GM19193 (cell line): ENCODE results near the gene CDKL5.

ENCODE experiments used
- POLR2A ChIP-seq: IDR thresholded peaks from 4 replicates; pipeline ENCODE4 v1.6.1; 2011; ENCODE audit not compliant: insufficient read depth, insufficient read length; ENCODE audit errors: extremely low read depth

CDKL5 gene

DNA sequence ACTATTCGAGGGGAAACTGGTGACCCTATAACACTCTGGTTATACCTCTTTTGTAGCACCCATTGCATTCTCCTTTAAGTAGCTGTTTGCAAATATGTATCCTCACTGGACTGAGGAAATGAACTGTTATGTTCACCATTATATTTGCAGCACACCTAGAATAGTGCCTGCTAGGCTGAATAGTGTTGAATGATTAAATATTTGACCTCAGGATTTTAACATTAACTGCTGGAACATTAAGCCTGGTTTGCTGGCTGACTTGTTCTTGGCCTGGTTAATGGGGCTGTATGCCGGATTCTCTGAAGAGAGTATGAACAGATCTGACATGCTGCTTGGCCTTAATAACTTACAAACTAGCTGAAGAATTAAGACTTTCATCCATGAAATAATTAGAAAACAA, 166.4 kb downstream of the CDKL5 start:
- no peak for TF ChIP-seq POLR2A

DNA sequence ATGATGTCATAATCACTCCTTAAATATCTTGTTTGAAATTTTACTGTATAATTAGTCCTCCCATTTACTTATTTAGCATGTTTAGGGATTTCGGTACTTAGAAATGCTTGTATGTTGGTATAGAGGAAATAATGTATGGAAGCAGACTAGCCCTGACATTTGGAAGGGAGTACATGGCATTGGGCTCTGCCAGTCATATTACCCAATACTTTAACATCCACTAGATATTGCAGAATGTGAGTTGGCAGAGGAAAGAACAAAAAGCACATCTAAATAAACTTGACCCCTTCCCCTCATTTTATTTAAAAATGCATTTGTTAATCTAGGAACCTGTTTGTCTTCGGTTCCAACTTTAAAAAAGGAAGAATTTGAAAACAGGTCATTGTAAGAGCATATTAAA, 168.7 kb downstream of the CDKL5 start:
- no peak for TF ChIP-seq POLR2A

- TF ChIP-seq POLR2A, result no peak
These were observed 170.7 kb downstream of the CDKL5 start for GRCh38 chrX:18596096-18596495.

- no peak for TF ChIP-seq POLR2A
These were observed 173.0 kb downstream of the CDKL5 start for GRCh38 chrX:18598413-18598812.

- no peak for TF ChIP-seq POLR2A
These were observed 182.6 kb downstream of the CDKL5 start for GRCh38 chrX:18607966-18608365.

GRCh38 chrX:18613930-18614639, 188.7 kb downstream of the CDKL5 start:
- no peak for TF ChIP-seq POLR2A

DNA sequence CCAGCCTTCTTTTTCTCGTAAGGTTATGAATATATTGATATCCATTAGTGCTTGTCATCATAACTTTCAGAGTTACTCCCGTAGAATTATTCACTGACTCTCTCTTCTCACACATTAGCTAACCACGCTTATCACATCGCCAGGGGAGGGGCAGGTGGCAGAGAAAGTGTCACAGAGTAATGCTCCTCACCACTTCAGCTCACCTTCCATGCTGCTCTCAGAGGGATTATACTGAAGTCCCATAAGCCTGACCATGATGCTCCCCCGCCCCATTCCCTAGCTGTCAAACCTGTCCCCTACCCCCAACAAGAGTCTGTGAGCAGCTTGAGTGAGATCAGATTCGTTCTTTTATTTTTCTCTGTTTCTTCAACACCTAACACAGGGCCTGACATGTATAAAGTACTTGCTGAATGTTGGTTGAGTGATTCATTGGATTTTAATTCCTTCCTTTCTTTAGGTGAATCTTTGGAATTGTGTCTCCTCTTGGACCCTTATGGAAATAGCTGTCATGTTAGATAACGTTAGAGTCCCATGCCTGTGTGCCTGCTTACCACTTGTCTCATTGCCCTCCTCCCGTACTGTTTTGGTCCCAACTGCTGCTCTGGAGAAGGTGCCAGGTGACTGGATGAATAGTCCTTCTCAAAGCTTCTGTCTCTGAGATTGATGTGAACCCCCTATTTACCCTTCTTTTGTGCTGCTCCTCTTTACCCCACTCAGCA, 191.4 kb downstream of the CDKL5 start:
- no peak for TF ChIP-seq POLR2A

DNA sequence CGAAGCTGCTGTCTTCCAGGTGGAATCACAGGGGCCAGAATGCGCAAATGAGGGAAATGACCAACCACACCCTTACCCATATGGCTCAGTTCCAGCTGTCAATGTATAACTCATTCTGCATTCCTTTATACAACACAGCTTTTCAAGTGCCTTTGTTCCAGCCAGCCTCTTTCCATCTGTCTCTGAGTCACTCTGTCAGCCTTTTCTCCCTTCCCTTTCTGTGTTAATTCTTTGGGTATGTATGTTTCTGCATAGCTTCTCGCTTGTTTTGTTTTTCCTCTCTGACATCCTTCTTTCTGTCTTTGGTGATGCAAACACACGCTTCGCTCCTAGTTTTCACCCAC, 192.0 kb downstream of the CDKL5 start:
- TF ChIP-seq POLR2A, result no peak

- no peak for TF ChIP-seq POLR2A
These were observed 193.9 kb downstream of the CDKL5 start for GRCh38 chrX:18619288-18619687.

- no peak for TF ChIP-seq POLR2A
These were observed 194.9 kb downstream of the CDKL5 start for GRCh38 chrX:18620349-18620748.

- TF ChIP-seq POLR2A, result no peak
These were observed 199.2 kb downstream of the CDKL5 start for GRCh38 chrX:18624599-18624998.

DNA sequence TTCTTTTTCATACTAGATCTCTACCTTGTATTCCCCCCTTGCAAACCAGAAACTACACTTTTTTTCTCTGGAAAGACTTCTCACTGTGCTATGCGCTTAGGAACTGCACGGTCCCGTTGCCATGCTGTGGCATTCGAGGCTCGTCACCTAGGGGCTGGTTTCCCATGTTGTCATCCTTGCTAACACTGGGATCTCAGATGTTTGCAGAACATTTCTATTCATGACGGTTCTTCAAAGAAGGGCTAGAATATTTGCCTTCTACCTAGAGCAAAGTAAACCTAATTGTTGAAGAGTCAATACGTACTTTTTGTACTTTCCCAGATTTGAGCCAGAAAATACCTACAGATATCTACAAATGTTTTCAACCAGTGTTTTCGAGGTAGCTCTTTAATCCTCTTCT, 205.5 kb downstream of the CDKL5 start:
- no peak for TF ChIP-seq POLR2A

GRCh38 chrX:18638398-18638797, 213.0 kb downstream of the CDKL5 start:
- TF ChIP-seq POLR2A, result no peak

- TF ChIP-seq POLR2A, result no peak
These were observed 213.9 kb downstream of the CDKL5 start for GRCh38 chrX:18639280-18639679.

DNA sequence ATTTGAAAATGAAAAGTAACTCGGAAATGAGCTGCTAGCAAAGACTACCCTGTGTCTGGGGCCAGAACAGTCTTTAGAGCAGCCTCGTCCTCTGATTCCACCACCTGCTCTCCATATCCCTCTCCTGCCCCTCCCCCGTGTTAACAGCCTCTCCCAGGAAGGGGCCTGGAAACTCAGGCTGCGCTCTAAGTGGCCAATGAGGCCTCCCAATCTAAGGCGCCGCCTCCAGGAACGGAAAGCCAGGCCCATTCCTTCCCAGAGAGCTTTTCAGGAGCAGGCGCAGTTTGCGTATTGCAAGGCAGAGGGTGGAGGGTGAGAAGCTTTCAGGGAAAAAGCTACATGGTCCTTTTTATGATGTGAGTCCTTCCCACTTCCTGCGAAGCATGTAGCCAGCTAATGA, 215.3 kb downstream of the CDKL5 start:
- no peak for TF ChIP-seq POLR2A

GRCh38 chrX:18643243-18643642, 217.8 kb downstream of the CDKL5 start:
- no peak for TF ChIP-seq POLR2A

- TF ChIP-seq POLR2A, result no peak
These were observed 218.4 kb downstream of the CDKL5 start for GRCh38 chrX:18643853-18644252.

- TF ChIP-seq POLR2A, result no peak
These were observed 222.2 kb downstream of the CDKL5 start for GRCh38 chrX:18647621-18648020.

- TF ChIP-seq POLR2A, result no peak
These were observed 224.1 kb downstream of the CDKL5 start for GRCh38 chrX:18649498-18649951.
